Measurements from ENCODE around the gene ITPR2.
"Not testable (repeated sequence)": the region's sequence is repeated elsewhere in the genome, so short reads cannot be mapped to it uniquely, and the experiment has no call there.

The ITPR2 gene

DNA sequence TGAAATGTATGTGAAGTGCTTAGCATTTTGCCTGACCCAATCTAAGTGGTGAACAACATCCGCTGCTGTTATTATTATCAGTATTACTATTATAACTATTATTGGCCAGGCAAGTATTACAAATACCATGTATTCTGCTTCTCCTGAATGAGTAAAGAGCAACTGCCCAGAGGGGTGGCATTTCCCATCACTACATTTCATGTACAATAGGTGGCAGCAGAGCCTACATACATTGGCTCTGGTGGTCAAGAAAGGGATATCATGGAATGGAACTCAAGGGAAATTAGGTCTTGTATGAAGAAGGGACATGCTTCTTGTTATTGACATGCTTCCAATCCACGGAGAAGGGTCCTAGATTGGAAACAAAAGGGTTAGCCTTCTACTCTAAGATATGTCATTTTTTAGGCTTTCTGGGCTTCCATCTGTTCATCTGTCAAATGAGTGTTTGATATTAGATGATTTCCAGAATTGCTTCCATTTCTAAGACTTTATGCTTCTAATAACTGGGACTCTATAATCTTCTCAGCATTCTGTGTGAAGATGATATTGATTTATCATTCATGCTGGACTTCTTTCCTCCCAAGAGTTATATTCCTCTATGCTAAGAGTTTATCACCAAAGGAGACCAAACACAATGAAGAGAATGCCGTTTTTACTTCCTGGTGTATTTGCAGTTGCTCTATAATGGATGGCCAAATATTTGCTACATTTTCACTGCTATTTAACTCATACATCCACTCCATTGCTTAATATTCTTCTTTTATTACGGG lies 398.5 kb downstream of the ITPR2 start:
- no peak for DNase-seq

DNA sequence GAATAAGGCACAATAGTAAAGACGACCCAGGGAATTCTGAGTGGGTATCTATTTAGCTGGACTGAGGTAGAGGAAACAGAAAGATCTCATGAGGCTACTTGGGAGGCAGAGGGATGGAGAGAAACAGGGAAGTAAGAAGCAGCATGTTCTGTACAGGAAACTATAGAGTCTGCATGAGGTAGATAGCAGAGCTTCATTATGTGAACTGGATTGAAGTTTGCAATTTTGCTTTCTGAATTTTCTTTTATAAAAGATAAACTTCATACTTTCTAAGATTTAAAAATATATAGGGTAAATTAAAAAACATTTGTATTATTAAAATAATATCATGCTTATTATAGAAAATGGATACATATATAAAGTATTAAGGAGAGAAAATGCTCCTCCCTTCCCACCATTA lies 399.3 kb downstream of the ITPR2 start:
- not testable (repeated sequence) for DNase-seq

DNA sequence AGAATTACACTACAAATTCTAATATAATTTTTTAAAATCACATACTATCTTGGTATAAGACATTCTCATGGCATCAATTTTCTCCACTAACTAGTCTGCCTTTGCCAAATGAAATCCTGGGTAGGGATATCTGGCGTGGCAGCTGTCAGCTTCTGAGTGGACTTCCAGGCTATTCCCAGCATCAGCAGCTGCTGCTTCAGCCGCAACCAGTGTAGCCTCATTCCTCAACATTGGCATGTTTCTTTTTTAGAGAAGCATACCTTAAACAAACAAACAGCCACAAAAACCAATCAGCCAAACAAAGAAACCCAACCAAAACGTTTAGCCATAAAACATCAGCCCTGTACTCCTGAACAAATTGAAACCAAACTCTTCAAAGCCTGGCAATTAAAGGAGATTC lies 401.8 kb downstream of the ITPR2 start:
- no peak for DNase-seq

DNA sequence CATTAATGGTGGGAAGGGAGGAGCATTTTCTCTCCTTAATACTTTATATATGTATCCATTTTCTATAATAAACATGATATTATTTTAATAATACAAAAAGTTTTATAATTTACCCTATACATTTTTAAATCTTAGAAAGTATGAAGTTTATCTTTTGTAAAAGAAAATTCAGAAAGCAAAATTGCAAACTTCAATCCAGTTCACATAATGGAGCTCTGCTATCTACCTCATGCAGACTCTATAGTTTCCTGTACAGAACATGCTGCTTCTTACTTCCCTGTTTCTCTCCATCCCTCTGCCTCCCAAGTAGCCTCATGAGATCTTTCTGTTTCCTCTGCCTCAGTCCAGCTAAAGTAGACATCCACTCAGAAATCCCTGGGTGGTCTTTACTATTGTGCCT lies 402.4 kb downstream of the ITPR2 start:
- not testable (repeated sequence) for DNase-seq

DNA sequence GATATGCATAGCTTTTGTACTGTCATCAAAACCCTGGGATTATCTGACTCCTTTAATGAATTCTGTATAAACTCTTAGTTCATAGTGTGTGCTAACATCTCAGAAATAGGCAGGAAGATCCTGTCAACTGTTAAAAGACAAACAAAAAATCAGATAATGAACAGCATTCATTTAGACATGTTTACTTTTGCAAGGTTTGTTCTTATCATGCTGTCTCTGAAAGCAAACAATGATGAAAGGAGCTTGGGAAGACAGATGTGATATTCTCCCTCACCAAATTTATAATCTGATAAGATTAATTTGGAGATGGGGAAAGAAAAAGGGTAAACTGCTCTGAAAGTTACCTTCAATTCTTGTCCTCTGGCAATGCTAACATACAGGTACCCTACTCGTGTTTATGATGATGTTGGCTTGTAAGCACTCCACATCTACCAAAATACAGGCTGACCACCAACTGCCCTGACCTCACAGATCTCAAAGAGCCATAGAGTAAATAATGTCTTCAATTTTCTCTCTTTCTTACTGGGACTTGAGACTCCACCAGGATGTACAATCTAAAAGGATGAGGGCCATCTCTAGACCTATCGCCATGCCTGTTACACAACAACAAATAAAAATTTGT lies 403.8 kb downstream of the ITPR2 start:
- DNase-seq = no peak

DNA sequence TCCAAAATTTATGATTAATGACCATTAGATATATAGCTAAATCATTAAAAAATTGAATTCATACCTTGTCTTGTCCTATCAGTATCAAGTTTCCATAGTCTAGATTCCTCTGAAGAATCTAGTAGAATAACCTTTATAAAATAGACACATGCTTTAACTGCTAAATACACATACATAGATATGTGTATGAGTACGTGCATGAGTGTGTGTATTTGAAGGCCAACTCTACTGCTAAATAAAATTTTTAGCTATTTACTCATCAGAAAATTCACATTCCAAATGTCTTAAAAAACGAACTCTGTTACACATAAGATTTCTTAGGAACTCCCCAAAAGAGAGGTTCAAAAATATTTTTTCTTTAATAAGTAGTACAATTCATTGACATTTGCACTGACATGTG lies 404.6 kb downstream of the ITPR2 start:
- no peak for DNase-seq

DNA sequence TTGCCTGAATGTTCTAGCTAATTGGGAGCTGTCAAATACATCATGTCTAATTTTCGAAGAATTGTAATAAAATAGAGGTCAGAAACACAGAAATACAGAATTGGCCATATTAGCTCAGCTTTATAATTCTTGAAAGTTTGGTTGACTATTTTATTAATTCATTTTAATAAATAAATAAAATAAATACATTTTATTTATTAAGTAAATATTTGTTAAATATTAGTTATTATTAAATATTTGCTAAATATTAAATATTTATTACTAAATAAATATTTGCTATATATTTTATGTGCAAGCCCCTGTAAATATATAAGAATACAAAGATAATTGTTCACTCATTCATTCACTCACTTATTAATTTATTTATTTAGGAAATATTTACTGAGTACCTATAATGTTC lies 406.3 kb downstream of the ITPR2 start:
- DNase-seq = no peak

DNA sequence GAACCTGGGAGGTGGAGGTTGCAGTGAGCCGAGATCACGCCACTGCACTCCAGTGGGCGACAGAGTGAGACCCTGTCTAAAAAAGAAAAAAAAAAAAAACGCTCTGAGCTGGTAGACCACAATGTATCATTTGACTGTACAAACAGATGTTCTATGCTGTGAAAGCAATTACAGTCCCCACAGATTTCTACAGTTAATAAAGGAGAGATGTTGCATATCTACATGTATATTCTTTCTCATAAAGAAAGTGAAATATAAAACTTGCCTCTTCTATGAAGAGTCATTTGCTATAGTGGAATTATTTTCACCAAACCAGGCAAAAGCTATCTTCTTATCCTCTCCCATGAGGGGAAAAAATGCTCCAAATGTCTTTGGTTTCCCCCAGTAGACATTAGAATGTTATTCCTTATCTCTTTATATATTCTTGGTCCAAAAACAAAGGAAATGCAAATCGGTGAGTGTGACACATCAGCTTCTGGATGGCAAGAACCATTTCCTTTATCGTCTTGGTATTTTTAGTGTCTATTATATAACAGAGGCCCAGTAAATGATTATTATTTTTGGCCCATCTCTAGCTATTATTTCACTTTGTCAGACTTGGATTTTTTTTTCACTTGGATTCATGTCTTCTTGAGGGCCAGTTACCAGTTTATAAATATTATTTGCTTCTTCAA lies 407.3 kb downstream of the ITPR2 start:
- no peak for DNase-seq

DNA sequence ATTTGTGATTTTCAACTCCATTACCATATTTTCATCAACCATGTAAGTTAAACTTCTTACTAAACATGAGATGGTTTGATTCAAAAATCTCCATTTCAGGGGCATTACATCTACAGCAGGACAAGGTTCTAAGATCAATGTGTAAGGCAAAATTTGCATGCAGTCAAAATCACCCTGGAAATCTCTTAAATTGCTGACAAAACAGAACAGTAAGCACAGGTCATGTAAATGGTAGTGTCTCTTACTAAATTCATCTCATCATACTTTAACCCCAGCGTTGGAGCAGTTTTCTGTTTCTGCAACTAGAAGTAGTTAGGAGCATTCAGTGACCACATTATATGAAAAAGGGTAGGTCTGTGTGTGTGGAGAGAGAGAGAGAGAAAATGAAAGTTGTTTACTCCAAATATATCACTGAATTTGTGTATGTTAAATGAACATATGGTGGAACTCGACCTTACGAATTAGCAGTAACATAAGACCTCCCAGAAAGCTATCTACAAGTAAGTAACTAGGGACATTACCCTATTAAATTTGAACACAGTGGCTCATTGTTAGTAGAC lies 410.1 kb downstream of the ITPR2 start:
- DNase-seq = no peak

DNA sequence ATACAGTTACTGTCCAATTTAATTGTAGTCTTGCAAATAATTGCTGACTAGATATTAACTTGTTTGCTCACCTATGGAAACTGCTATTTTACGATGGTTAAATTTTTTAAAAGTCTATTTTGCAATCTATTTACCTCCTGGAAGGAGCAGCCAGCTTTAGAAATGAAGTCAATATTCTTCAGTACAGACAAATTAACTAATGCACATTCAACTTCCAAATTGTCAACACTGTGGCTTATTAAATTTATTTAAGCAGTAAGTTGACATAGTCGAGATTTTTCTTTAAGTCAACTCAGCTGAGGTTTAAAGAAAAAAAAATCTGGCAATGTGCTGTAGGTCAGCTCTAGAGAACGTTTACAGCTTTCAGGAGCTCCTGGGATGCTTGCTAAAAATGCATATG lies 416.4 kb downstream of the ITPR2 start:
- DNase-seq = no peak

DNA sequence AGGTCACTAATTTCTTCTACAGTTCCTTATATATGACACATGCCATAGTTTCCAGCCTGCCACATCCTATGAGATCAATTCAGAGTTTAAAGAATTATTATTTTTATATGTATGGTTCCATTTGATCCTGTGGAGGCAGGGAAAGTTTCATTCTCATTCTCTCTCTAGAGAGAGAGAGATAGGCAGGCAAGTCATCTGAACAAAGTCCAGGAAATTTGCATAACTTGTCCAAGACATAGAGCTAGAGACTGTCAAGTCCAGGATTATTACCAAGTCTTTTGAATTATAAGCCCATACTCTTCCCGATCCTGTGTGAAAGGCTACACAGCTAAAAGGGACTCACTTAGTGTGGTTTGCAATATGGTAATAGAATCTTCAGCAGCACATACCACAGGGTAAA lies 422.3 kb downstream of the ITPR2 start:
- DNase-seq = no peak

DNA sequence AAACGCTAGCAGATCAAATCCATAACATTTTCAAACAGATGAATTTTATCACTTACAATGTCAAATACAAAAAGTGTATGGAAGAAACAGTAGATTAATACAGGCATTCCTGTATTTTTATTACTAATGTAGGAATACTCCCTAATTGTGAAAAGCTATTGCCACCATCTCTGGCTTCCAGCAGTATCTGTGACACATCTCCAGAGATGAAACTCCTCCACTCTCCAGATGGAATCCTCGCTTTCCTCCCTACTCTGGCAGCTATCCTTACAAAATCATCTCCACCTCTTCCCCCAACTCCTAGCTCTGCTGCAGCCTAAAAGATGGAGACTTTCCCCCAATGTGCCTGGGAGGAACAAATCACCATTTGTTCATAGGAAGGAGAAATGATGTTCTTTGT lies 426.2 kb downstream of the ITPR2 start:
- no peak for DNase-seq

DNA sequence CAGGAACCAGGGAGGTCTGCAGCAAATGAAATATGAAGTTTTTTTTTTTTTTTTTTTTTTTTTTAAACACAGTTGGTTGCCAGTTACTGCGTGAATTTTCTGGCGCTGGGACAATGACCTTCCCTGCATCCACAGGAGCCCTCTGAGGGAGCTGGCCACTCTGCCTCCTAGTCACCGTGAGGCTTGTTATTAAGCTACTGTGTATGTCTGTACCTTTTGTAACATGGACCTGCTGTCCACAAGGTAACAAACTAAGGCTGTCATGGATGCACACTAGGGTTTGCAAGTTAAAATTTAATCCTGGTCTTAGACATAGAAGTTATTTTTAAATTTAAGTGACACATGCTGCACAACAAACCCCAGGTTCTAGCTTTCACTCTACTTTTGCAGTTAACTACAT lies 426.6 kb downstream of the ITPR2 start:
- no peak for DNase-seq

DNA sequence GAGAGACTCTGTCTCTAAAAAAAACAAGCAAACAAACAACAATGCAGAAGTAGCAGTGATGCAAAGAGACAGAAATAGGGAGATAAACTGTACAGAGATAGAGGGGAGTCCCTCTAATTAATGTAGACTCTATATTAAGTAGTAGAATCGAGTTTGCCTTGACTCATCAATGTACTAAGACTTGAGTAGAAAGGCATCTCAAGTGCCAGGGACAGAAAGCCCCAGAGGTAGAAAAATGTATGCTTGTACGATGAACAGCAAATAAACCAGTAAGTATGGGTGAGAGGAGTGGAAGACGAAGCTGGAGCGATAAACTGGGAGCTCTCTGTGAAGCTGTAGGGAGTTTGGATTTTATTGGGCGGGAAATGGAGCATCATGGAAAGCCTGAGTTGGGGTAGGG lies 429.4 kb downstream of the ITPR2 start:
- DNase-seq = no peak

DNA sequence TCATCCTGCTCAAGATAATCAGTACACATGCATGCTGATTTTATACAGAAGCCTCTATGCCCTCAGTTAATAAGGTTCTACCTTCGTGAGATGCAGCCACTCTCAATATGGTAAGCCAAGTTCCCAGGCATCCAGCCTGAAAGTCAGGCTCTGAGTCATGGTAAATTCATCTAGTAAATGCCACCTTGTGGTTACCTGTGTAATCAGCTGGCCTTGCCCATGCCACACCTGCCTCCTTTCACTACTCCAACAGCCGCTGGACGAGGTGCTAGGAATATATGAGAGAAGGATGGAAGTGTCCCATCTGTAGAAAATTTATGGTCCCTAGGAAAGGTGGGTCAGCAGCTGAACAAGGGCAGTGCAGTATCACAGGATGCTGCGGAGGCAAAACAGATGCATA lies 430.3 kb downstream of the ITPR2 start:
- no peak for DNase-seq

DNA sequence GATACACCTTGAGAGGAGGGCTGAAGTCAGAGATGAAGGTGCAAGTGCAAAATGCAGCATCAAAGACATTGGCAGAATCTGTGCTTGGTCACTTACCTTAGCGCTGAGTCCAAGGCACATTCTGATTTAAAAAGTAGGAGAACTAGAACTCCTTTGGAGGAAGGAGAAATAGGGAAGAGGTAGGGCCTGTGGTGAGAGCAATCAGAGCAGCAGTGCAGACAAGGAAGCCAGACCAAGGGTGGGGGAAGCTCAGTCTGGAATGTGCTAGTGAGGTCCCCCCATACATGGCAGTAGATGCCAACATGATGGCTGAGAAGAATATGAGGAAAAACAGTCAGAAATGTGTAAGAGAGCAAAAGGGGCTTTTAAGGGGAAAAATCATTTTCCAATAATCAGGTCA lies 431.1 kb downstream of the ITPR2 start:
- no peak for DNase-seq

DNA sequence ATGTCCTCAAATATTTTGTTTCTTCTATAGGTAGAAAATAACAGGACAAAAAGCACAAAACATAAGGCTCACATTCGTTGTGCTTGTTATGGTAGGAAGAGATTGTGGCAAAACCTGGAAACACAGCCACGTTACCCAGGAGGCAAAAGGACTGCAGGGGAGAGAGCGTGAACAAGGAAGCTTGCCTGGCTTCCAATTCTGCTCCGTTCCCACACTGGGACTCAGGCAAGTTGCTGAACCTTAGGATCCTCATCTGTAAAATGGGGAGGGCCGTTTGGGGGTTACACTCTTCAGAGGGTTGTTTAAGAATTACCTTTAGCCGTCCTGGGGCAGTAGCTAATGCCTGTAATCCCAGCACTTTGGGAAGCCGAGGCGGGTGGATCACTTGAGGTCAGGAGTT lies 432.4 kb downstream of the ITPR2 start:
- no peak for DNase-seq

DNA sequence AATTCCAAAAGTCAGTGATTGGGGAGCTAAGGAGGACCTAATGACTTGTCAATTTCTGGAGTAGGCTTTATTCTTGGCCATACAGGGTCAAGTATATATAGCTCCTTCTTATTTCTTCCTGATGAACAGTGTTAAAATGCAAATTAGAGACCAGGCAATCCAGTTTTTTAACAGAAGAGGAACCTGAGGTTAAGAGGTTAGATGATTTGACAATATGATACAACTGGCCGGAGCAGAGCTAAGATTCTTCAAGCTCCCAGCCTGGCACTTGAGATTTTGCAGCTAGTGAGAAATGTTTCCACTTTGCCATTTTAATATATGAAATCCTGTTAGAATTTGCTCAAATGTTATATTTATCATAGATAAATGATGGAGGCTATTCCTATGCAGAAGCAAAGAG lies 433.6 kb downstream of the ITPR2 start:
- DNase-seq = no peak

DNA sequence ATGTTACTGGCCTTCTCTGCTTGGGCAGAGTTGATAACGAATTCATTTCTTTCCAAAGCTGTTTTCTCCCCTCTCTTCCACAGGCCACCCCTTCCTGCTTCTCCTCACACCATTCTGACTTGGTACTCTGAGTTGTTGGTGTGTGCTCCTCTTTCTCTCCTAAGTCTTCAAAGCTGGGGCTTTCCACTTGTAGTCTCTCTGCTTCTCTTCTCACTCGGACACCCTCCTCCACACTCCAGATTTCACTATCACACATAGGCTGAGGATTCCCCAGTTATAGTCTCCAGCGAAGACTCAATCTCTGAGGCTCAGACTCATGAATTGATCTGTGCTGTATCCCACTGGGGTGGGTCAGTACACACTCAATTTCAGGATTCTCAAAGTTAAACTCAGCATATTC lies 436.6 kb downstream of the ITPR2 start:
- DNase-seq = no peak

DNA sequence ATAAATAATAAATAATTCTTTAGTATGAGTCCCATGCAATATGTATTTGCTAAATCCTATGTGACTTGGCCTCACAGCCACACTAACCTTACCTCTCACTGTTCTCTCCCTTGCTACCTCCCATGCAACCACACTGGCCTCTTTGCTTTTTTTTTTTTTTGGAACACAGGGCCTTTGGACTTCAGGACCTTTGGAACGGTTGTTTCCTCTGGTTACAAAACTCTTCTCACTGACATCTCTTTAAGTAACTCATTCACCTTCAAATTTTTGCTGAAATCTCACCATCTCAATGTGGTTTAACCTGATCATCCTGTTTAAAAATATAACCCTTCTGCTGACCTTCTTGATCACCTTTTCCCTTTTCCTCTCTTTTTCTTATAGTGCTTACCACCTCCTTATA lies 443.7 kb downstream of the ITPR2 start:
- DNase-seq = no peak

DNA sequence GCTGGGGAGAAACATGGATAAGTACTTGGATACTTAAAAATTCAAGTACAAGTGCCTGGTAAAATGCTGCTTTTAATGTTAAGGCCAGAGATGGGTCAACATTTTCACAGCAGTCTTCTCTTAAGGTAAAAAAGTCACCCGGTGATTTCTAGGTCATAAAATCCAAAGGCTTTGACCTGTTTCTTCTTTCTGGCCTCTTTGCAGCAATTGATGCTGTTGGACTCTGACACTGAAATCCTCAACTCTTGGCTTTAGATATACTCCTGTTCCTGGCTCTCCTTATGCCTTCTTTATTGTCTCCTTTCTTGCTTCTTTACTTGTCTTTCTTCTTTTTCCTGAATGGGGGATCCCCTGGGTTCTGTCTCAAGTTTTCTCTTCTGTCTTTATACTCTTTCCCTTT lies 448.5 kb downstream of the ITPR2 start:
- no peak for DNase-seq

DNA sequence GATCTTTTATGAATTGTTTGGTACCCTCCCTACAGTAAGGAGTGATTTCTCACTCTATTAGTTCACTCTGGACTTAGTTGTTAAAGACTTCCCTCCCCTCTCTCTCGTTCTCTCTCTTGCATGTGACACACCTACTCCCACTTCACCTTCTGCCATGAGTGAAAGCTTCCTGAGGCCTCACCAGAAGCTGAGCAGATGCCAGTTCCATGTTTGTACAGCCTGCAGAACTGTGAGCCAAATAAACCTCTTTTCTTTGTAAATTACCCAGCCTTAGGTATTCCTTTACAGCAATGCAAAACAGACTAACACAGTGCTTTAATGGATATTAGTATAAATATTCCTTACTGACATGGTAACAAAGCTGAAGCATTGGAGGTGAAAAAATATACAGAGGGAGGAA lies 450.0 kb downstream of the ITPR2 start:
- no peak for DNase-seq

DNA sequence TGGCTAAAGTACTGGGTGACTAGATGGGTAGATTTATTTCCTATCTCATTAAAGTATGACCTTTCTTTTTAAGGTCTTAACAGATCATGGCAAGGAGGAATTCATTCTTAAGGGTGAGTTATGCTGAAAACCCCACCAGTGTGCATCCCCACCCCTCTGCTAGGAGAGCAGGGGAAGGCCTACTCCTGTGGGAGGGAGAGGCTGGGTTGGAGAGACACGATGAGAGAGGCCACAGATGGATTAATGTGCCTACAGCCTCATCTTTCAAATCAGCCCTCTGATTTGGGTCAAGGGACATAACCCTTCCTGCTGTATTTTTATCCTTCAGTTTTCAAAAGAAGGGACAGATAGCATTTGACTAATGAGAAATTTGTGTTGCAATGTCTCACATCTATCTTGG lies 452.1 kb downstream of the ITPR2 start:
- no peak for DNase-seq

All from activated gamma-delta T cell (primary cell).